GM21737 (cell line): ENCODE results near the gene MOBP.
"Not testable (repeated sequence)": the region's sequence is repeated elsewhere in the genome, so short reads cannot be mapped to it uniquely, and the experiment has no call there.

ENCODE experiments used
- ATAC-seq: cut with Tn5 transposase; IDR thresholded peaks from one replicate; pipeline ENCODE4 v1.9.1; 2021; ENCODE audit warnings: mild to moderate bottlenecking, moderate library complexity; ENCODE audit not compliant: unreplicated experiment

Gene MOBP

DNA sequence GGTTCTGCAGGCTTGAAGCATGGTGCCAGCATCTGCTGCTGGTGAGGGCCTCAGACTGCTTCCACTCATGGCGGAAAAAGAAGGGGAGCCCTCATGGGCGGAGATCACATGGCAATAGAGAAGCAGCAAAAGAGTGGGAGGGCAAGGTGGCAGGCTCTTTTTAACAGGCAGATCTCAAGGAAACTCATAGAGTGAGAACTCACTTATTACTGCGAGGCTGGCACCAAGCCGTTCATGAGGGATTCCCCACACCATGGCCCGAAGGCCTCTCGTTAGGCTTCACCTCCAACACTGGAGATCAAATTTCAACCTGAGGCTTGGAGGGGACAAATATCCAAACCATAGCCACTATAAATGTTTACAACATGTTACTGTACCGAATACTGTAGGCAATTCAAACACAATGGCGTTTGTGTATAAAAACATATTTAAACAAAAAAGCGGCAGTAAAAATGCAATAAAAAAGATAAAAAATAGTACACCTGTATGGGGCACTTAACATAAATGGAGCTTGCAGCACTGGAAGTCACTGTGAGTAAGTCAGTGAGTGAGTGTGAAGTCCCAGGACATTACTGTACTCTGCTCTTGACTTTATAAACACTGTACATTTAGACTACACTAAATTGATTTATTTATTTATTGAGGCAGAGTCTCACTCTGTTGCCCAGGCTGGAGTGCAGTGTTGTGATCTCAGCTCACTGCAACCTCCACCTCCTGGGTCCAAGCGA, 18.8 kb upstream of the MOBP start:
- ATAC-seq: no peak

DNA sequence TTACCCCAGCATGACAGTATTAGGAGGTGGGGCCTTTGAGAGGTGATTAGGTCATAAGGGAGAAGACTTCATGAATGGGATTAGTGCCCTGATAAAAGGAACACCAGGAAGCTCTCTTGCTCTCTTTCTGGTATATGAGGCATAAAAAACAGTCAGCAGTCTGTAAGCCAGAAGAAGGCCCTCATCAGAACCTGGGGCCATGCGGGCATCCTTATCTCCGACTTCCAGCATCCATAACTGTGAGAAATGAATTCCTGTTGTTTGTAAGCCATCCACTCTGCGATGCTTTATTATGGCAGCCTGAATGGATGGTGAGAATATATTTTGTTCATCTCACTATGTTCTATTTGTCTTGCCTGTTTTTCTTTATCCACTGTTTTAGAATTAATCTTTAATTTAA, 17.7 kb upstream of the MOBP start:
- ATAC-seq: no peak

DNA sequence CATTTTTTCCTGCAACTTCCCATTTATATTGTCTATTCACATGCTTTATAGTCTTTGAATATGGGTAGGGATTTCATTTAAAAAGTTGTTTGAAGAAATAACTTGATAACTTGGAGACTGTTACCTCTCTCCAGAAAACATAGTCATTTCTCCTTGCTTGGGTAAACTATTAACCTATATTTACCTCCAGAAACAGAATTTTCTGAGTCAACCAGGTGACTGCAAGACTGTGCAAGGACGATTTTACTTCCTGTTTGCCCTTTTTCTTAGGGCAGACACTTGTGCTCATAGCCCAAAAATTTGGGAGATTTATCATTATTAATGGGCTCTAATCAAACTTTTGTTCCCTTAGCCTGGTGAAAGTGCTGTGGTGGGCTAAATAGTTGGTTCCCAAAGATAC, 14.3 kb upstream of the MOBP start:
- peak; percentile 69 for ATAC-seq

DNA sequence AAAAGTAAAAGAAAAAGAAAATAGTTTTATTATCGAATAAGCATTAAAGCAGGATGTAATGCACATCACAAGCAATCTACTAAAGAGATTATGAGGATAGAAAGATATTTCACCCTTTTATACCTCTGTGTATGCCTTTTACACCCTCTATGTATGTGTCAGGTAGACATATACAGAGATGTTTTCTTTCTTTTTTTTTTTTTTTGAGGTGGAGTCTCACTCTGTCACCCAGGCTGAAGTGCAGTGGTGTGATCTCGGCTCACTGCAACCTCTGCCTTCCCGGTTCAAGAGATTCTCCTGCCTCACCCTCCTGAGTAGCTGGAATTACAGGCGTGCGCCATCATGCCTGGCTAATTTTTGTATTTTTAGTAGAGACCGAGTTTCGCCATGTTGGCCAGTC, 13.6 kb upstream of the MOBP start:
- ATAC-seq: not testable (repeated sequence)

DNA sequence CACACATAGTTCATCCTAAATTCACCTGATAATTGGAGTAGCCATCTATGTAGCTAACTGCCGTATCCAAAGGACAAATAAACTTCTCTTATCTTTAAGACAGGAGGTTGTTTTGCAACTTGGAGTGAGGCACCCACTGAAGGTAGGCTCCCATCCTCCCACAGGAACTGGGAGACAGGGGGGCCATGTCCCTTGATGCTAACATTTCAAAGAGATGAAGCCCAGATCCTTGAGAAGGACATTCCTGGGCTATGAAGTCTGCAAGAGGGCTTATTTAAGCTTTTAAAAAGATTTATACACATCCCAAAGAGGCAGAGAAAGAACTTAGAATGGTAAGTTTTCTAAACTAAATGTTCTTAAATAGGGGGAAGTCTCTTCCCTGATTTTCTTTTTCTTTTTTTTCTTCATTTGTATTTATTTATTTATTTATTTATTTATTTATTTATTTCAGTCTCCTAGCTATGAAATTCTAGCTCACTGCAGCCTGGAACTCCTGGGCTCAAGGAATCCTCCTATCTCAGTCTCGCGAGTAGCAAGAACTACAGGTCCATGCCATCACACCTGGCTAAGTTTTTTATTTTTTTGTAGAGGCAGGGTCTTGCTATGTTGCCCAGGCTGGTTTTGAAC, 12.8 kb upstream of the MOBP start:
- no peak for ATAC-seq

DNA sequence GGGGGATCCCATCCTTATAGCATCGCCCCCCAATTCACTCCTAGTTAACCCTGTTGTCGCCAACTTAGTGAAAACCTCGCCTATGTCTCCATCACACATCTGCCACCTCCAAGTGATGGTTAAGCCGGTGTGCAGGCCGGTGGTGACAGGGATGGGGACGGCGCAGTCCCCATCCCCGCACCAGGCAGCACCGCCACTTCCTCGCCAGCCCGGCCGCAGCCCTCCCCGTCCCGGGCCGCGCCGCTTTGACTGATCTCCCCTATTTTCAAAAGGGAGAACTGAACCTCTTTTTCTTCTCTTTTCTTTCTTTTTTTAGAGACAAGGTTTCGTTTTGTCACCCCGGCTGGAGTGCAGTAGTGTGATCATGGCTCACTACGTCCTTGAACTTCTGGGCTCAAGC, 11.3 kb upstream of the MOBP start:
- no peak for ATAC-seq

DNA sequence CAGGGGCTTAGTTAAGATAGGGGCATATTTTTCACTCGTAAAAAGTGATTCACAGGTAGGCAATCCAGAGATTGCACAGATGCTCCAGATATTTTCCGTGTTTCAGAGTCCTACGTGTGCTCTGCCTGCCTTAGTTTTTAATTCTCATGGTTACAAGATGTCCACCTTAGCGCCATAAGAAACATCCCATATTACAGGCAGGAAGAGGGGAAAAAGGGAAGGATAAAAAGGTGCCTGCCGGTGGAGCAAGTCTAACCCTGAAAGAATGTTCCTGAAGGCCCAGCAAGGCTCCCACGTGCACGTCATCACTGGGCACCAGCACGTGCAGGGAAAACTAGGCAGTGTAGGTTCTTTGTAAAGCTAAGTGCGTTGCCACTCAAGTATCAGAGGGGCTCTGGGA, 10.1 kb upstream of the MOBP start:
- ATAC-seq: no peak

DNA sequence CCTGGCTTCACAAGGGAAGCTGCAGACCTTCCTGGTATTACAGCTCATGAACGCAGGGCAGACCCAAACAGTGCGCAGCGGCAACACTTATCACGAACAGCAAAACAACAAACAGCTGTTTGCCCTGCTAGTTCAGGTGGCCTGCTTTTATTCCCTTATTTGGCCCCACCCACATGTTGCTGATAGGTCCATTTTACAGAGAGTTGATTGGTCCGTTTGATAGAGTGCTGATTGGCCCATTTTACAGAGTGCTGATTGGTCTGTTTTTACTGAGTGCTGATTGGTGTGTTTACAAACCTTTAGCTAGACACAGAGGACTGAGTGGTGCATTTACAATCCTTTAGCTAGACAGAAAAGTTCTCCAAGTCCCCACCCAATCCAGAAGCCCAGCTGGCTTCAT, 8.9 kb upstream of the MOBP start:
- not testable (repeated sequence) for ATAC-seq

DNA sequence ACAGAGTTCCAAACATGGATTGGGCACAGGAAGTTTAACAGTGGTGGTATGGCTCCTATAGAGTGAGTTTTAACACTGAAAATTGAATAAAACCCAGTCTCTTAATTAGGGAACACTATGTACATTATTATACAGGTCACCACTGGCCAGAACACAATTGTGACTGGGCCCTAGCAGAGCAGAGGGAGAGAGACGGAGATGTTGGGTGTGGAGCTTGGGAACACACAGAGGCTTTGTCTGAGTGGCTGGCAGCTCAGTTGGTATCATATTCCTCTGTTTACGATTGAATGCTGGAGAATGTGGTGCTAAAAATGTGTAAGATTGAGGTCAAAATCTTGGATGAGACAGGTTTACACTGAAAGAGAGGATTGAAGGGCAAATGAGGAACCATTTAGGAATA, 6.8 kb upstream of the MOBP start:
- ATAC-seq: no peak

DNA sequence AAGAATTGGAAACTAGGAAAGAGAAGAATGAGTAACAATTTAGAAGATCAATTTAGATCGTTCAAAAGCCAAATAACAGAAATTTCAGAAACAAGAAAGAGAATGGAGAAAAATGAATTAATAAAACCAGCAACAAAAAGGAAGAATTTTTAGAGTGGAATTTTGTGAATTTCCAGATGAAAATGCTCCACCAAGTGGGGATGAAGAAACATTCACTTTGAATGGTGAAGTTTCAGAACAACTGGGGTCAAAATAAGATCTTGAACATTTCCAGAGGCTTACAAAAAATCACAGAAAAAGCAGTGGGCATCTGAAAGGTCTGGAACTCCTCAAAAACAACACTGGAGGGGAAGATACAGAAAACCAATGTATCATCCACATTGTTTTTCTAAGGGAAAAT, 4.2 kb upstream of the MOBP start:
- no peak for ATAC-seq

DNA sequence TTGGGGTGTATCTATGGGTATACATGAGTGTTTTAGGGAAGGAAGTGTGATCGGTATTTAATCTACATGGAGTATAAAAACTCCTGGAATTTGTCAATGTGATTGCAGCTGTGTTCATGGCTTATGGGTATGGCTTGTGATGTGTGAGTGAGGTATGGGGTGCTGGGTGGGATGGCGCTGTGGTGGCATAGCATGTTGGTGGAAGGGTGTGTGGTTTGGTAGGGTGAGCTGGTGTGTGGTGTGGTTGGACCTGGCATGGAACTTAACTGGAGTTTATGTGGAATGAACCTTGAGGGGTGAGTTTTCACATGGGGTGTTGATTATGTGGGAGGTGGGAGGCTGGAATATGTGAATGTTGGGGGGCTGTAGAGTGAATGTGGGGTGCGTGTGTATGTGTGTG, 492 bp upstream of the MOBP start:
- no peak for ATAC-seq

DNA sequence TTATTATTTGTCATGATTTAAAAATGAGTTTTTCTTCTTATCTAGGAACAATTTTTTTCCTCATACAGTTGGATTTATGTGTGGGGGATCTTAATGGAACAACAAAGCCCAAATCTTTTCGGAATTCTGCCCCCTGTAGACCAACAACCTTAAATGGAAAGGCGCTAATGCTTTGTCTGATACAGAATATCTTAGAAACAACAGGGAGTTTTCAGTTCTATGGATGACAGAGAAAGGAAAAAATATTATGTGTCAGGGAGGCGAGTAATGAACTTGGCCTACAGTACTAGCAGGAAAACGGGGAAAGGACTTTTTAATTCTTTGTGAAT, 592 bp downstream of the MOBP start:
- ATAC-seq: no peak

DNA sequence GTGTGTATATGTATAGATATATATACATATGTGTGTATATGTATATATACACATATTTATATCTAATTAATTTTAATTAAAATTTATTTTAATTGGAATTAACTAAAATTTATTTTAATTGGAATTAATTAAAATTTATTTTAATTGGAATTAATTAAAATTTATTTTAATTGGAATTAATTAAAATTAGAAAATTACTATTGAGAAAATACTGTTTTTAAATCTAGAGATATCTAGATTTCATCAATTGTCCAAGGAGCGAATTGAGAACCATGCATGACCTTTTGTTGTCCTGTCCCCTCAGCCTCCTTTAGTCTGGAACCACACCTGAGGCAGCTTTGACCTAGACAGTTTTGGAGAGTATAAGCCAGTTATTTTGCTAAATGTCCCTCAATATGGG, 1.8 kb downstream of the MOBP start:
- ATAC-seq: no peak

DNA sequence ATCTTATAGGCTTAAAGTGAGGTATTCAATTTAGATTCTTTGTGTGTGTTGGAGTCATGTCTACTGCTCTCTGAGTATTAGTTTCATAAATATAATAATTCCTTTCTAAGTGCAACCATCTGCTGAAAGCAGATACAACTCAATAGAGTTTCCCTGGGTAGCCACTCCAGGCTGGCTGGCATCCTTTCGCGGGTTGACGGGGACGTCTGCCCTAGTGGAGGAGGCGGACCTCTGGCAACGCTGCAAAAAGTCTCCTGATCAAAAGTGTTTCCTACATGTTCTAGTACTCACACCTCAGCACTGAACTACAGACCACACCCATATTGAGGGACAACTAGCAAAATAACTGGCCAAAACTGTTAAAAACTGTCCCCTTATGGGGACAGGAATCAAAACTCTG, 2.5 kb downstream of the MOBP start:
- ATAC-seq: no peak

DNA sequence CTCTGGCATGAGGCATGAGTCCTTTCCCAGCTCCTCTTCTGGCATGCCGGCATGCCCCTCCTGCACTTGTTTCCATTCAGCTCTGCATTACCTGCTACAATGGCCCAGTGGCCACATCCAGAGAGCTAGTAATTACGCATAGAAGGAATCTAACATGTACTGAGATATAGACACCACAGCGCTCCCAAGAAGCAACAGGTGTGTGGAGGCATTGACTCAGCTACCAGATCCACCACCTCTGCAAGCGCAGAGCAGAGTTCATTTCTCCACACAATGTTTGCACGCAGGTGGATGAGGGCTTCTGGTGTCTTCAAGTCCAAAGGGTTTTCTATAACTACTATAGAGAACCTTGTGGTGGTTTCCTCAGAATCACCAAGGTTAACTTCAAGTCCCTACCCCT, 4.2 kb downstream of the MOBP start:
- ATAC-seq: no peak

DNA sequence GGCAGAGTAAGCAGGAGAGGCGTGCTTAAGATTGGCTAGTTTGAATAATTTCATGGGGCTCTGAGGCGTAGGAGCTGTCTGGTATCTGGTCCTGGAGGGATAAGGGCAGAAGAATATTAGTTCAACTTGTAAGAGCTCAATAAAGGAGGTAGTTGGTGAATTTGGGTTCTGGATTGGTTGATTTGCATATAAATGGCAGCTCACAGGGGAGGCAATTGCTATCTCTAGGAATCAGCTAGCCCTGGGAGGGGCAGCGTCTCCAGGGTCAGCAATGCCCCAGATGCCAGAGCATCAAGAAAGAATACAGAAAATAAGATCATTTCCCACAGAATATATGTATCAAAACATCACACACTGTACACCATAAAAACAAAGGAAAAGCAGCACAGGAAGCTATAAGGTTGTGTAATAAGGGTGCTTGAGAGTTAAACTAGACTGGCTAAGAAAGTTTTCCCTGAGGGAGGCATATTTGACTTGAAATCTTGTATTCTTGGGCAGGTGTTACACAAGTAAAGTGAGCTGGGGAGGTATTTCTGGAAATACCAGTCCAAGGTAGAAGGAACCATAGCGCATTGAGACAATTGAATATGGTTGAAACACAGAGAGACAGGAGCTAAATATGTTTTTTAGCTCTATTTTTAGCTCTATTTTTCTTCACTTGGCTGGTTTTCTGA, 6.1 kb downstream of the MOBP start:
- no peak for ATAC-seq

DNA sequence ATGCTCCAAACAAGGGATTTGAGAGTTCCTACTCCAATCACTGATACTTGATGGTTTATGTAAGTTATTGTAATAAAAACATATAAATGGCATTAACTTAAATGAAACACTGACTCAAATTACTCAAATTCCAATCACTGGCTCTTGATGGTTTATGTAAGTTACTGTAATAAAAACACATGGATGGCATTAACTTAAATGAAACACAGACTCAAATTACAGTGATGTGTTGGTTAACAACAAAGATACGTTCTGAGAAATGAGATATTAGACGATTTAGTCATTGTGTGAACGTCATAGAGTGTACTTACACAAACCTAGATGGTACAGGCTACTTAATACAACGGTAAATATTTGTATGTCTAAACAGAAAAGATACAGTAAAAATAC, 6.6 kb downstream of the MOBP start:
- ATAC-seq: no peak

DNA sequence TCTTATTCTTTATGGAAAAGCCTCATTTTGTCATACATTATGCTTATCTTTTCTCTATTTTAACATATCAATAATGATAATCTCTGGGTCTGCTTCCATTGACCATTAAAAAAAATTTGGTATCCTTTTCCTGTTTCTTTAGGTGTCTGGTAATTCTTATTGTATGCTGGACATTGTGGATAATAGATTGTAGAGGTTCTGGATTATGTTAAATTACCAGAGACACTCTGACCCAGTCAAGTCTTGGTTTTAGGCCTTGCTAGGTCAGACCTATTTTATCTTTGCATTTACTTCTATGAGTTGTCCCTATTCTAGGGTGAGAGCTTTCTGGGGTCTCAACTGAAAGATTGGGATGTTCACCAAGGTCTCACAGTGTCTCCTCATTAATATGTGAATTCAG, 9.3 kb downstream of the MOBP start:
- no peak for ATAC-seq

DNA sequence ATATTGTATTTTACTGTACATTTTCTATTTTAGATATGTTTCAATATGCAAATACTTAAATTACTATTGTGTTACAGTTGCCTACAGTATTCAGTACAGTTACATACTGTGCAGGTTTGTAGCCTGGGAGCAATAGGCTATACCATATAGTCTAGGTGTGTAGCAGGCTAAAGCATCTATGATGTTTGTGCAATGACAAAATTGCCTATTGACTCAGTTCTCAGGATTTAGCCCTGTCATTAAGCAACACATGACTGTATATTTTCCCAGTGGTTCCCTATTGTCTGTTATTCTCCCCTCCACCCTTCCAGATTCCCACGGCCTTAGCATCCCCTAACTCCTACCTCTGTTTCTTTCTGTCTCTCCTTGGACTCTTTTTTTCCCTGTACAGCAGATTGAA, 10.7 kb downstream of the MOBP start:
- ATAC-seq: no peak

DNA sequence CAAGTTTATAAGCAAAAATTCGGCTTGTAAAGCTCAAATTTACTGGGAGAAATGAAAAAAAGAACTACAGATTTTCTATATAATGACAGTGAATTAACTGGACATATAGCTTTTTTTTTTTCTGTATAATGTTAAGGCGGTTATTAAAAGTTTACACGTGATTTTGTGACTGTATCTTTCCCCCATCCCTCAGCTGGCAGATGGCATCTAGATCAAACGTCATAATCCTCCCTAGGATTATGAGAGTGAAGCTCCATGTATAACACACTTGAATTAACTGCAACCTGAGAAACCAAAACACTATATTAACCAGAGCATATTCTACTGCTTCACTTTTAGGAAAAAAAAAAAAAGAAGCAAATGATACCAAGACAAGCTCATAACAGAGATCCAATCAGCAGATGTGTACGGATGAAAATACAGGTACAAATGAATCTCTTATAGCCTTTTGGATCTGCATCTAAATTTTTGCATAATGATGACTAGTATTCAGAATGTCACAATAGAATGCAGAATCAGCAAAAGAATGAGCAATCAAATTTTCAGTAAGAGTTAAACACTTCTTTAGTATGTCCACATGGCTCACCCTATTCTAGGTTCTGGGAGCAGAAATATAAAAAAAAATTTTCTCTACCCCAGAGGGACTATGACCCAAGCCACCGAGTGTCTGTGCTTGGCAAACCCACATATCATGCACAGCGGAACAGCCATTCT, 12.4 kb downstream of the MOBP start:
- ATAC-seq: no peak

DNA sequence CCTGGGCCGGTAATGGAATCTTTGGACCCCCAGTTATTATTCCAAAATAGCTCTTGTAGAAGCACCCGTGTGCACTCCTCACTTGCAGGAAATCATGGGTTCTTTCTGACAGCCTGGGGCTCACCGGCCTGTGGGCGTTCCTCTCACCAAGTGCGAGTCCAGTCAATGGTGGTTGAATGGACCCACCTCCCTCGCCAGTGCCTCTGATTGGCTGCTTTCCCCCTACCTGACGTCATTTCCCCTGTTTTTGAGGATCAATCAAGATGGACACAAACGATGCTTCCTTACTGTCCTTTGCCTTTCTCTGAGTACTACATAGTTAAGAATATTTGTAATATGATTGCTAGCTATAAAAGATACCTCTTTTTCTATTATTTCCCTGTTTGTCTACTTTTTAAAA, 18.1 kb downstream of the MOBP start:
- no peak for ATAC-seq

DNA sequence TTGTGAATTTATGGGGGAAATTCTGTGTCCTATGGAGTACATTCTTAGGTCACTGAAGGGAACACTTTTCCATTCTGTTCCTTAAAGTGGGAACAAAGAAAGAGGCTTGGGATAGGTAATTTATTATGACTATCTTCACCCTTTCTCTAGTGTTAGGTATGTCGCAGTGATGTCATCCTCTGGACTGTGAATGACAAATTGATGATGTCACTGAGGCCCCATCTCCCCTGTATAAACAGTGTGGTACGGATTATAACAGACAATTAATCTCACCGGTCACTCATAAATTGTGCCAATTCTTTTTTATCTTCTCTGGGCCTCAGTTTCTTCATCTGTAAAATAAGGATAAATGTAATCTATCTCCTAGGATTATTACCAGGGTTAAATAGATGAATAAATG, 23.5 kb downstream of the MOBP start:
- no peak for ATAC-seq
